RWPE1 (cell line): Measurements from ENCODE around the gene NTN1.

Experiments used
- CTCF ChIA-PET: fragments of 350-600 bp; sonication (Branson Sonifier 250); formaldehyde crosslinking; extraction: SDS; loops from one replicate; lab custom pipeline; 2021; lab: Yijun Ruan, JAX
- POLR2A ChIA-PET: fragments of 400-600 bp; formaldehyde crosslinking; extraction: SDS; loops from one replicate; lab custom pipeline; 2020; ENCODE audit warnings: antibody characterized with exemption; ENCODE audit not compliant: low non-redundant PET; lab: Yijun Ruan, JAX
- DNase-seq: peaks from one replicate; pipeline ENCODE4 v3.0.0; 2012; ENCODE audit warnings: low spot score
- H3K27ac ChIP-seq: fragments of 450-650 bp; 2 replicates; pipeline ENCODE4 v1.5.1; 2017
- CTCF ChIP-seq: fragments of 450-650 bp; conservative IDR thresholded peaks from 2 replicates; pipeline ENCODE4 v1.5.1; 2017; ENCODE audit warnings: low read depth, mild to moderate bottlenecking

The NTN1 gene

GRCh38 chr17:9203771-9204425 is 182.6 kb downstream of the NTN1 start:
- ChIA-PET POLR2A (no interaction called here), CTCF (no interaction called here)
- no peak for TF ChIP-seq CTCF
- no peak for DNase-seq
- H3K27ac ChIP-seq: no peak overlapping the region

GRCh38 chr17:9204637-9205329 is 183.5 kb downstream of the NTN1 start:
- CTCF ChIA-PET: no interaction called here

GRCh38 chr17:9205520-9206409 is 184.5 kb downstream of the NTN1 start:
- H3K27ac ChIP-seq: no peak overlapping the region
- TF ChIP-seq CTCF: no peak
- DNase-seq: no peak
- CTCF ChIA-PET: no interaction called here
- POLR2A ChIA-PET: no interaction called here

More at GRCh38 chr17:9204637-9205329, 183.5 kb downstream of the NTN1 start:
- TF ChIP-seq CTCF: no peak
- no peak overlapping the region for H3K27ac ChIP-seq
- POLR2A ChIA-PET: no interaction called here
- DNase-seq: no peak

- CTCF ChIA-PET: no interaction called here
- no peak overlapping the region for H3K27ac ChIP-seq
- TF ChIP-seq CTCF: no peak
- POLR2A ChIA-PET: no interaction called here
- no peak for DNase-seq
Measured at GRCh38 chr17:9206410-9206703, 185.0 kb downstream of the NTN1 start.

GRCh38 chr17:9206741-9207332 is 185.5 kb downstream of the NTN1 start:
- ChIA-PET CTCF (no interaction called here), POLR2A (no interaction called here)
- no peak for DNase-seq
- H3K27ac ChIP-seq: no peak overlapping the region
- no peak for TF ChIP-seq CTCF

GRCh38 chr17:9208381-9209105 is 187.2 kb downstream of the NTN1 start:
- no peak overlapping the region for H3K27ac ChIP-seq
- DNase-seq: no peak
- CTCF ChIA-PET: interaction anchor here (0.7 kb wide), 1 partner anchor 81 kb away, joined by 3 read pairs; no protein-coding TSS in a partner anchor
- TF ChIP-seq CTCF: no peak
- POLR2A ChIA-PET: no interaction called here
